Measurements from ENCODE around the gene SHROOM4.

SHROOM4 gene

DNA sequence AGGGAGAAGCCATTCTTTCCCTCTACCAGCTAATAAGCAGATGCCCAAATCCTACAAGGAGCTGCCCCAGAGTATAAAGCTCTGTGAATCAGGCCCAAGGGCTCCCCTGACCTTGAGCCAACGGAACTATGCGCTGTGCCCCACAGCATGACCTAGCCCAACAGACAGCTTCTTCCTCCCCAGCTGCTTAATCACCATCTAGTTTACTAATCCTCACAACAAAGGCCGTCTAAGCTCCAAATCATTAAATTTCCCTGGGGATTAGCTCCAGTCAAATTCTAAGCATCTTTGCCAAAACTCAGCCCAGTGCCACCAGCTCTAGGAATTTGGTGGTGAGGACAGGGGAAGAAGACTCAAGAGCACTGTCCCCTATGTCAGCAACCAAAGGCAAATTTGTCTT, 113.1 kb downstream of the SHROOM4 start:
- DNase-seq: no peak

DNA sequence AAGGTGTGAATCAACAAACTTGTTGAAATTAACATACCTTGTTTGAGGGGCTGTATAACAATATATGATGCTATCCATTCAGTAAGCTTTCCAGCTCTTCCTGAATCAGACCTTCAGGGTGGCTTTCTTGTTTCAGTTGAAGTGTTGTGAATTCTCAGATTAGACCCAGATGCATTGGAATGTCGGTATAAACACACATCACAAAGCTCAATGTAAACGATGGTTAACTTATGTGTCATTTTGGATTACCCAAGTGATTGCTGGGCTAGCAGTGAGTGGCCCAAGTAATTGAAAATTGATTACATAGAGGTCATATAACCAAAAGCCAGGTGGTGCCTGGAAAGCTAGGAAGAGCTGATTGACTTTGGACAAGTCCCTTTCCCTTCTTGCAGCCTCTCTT, 115.0 kb downstream of the SHROOM4 start:
- no peak for DNase-seq

- no peak for DNase-seq
These were observed 116.3 kb downstream of the SHROOM4 start for GRCh38 chrX:50697691-50698090.

GRCh38 chrX:50691820-50692219, 122.2 kb downstream of the SHROOM4 start:
- DNase-seq: peak; percentile 4

- DNase-seq: no peak
These were observed 129.1 kb downstream of the SHROOM4 start for GRCh38 chrX:50684871-50685270.

- DNase-seq: no peak
These were observed 133.0 kb downstream of the SHROOM4 start for GRCh38 chrX:50680990-50681389.

DNA sequence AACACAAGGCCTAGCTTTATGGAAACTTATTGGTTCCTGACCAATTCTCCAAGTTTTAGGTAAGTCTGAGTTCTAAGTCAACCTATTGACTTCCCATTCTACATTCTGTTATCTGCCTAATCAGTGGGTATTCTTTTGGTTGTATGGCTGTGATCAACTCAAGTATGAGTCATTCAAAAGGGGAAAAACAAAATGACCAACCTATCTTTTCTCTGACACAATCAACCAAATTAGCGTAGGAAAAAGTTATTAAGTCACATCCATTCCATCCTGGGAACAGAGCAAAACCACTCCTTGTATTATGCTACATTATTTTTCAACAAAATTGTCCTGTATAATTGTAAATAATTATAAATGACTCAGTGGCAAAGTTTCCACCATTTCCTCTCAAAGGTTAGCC, 136.2 kb downstream of the SHROOM4 start:
- no peak for DNase-seq

DNA sequence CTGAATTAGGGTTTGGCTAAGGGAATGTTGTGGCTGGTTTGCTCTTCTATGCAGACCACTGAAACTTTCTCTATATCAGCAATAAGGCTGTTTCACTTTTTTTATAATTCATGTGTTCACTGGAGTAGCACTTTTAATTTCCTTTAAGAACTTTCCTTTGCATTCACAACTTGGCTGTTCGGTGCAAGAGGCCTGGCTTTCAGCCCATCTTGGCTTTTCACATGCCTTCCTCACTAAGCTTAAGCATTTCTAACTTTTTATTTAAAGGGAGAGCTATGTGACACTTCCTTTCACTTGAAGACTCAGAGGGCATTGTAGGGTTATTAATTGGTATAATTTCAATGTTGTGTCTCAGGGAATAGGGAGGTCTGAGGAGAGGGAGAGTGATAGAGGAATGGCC, 142.3 kb downstream of the SHROOM4 start:
- DNase-seq: no peak

DNA sequence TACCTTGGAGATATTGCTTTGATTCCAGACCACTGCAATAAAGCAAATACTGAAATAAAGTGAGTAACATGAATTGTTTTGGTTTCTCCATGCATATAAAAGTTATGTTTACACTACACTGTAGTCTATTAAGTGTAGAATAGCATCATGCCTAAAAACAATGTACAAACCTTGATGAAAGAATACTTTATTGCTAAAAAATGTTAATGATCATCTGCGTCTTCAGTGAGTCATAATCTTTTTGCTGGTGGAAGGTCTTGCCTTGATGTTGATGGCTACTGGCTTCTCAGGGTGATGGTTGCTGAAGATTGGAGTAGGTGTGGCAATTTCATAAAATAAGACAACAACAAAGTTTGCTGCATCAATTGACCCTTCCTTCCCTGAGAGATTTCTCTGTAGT, 145.1 kb downstream of the SHROOM4 start:
- no peak for DNase-seq

- DNase-seq: no peak
These were observed 165.8 kb downstream of the SHROOM4 start for GRCh38 chrX:50648156-50648555.

DNA sequence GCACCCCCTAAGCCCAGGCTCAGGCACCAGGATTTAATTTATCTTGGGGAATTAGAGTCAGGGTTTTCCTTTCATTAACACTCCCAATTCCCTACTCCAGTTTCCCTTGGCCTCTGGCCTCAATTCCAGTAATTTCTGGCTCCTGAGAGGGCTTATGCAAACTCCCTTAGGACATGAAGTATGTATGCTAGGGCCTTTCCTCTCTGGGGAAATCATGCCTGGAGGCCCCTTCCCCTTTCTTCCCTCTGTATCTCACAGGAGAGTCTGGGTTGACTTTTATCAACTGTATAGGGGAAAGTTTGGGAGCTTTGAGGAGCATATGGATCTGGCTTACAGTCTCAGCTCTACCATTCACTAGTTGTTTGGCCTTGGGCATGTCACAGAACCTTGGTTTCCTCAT, 169.5 kb downstream of the SHROOM4 start:
- no peak for DNase-seq

- DNase-seq: no peak
These were observed 170.4 kb downstream of the SHROOM4 start for GRCh38 chrX:50643525-50644137.

- no peak for DNase-seq
These were observed 175.9 kb downstream of the SHROOM4 start for GRCh38 chrX:50638123-50638522.

GRCh38 chrX:50635817-50636365, 178.1 kb downstream of the SHROOM4 start:
- no peak for DNase-seq

DNA sequence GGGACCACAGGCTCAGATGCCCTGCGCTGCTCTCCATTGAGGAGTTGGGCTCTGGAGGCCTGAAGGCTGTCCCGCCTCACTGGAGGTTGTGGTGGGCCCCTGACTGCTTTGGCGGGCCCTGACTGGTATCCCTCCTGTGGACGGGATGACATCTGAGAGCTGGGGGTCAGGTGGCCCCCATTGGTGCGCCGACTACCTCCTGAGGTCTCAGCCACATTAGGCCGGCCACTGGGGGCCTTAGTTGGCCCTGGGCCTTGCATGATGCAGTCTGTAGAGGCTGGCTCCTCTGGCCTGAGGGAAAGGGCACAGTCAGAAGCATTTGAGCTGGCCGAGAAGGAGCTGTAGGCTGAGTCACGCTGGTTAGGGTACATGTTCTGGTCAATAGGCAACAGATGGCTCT, 178.8 kb downstream of the SHROOM4 start:
- DNase-seq: no peak

DNA sequence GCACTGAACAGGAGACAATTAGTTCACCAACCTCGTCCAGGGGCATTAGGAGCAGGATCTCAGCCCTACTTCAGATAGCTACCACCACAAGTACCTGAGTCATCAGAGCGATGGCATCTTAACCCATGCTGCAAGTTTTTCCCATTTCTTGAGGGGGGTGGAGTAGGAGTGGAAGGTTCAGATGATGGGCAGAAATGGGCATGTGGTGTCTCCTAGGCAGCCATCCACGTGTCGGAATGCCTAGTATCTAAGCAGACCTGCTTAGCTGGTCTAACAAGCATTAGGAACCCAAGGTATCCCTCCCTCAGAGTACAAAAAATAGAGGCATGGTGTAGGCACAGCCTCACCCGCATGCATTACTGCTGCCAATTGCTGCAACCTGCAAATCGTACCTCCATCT, 184.2 kb downstream of the SHROOM4 start:
- no peak for DNase-seq

DNA sequence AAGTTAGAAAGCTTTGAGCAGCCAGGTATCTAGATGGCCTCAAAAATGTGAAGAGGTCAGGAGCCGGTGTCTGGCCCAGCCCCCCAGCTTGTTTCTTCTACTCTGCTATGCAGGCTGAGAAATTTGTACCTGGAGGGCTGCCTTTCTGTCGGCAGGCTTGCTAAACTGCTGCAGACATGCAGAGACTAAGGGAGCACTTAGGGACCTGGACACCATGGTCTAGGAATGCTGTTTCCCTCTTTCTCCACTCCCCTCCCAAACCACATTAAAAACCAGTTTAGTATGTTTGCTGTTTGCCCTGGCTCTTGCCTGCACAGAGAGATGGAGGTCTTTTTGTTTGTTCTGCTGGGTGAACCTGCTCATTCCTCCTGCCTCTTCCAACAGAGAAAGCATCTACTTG, 186.3 kb downstream of the SHROOM4 start:
- DNase-seq: no peak

GRCh38 chrX:50626432-50626831, 187.6 kb downstream of the SHROOM4 start:
- DNase-seq: no peak

- no peak for DNase-seq
These were observed 191.2 kb downstream of the SHROOM4 start for GRCh38 chrX:50622751-50623150.

DNA sequence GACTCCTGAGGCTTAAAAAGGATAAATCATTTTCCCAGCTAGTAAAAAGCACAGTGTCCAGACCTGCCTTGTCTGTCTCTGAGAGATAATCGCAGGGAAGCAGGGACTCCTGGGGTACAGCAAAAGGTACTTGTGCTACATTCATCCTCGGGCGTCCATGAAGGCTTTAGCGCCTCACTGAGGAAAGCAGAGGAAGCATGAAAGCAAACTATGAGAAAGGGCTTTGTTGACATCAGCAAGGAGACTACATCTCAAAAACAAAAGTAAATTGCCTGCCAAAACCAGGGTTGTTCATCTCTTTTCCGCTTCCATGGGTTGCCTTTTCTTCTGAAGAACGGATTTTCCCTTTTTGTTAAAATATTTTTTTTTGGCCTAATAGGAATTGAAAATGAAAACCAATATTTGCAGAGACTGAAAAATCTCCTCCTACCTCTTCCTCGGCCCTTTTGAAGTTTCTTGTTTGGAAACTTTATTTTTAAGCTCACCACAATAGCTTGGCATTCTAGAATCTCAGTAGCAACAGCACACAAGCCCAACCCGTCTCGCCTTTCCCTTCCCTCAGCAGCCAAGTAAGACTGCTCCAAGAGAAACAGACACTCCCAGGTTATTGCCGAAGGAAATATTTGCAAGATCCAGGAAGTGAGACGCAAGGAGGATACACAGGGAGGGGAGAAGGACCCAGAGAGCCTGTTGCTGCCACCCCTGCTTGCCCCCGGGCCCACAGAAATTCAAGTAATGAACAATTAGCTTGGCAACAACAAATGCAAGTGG, 195.0 kb downstream of the SHROOM4 start:
- no peak for DNase-seq

- no peak for DNase-seq
These were observed 196.8 kb downstream of the SHROOM4 start for GRCh38 chrX:50617183-50617582.

GRCh38 chrX:50615570-50616158, 198.3 kb downstream of the SHROOM4 start:
- no peak for DNase-seq

DNA sequence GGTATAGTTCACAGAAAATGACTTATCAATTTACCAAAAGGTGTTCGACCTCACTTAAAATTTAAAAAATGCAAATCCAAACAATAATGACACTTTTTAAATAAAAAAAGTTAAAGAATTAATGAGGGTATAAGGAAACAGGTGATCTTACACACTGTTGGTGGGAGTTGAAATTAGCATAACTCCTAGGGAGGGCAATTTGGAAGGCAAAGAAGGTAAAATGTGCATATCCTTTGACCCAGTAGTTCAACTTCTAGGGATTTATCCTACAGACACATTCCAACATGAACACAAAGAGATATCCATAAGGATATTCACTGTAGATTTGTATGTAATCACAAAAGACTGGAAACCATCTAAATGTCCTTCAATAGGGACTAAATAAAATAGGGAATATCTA, 199.5 kb downstream of the SHROOM4 start:
- DNase-seq: no peak

DNA sequence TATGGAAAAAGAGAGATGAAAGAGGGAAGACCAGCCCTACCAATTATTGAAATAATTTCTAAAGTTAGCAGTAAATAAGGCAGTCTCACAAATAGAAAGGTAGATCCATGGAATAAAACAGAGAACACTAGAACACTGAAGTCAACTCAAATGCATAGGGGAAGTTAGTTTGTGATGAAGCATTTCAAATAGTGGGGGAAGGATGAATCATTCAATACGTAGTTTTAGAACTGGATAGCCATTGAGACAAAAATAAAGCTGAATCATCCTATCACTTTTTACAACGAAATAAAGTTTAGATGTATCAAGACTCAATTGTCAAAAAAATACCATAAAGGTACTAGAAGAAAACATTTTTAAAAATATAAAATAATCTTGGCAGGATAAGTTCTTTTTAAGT, 200.1 kb downstream of the SHROOM4 start:
- DNase-seq: no peak
